GM21723 (cell line): ENCODE results near the gene SLC17A9.
A peak's percentile ranks its signal among the peaks of the same experiment; 100 is the strongest.
"Not testable (repeated sequence)": the region's sequence is repeated elsewhere in the genome, so short reads cannot be mapped to it uniquely, and the experiment has no call there.

Source experiments
- ATAC-seq: cut with Tn5 transposase; IDR thresholded peaks from one replicate; pipeline ENCODE4 v1.9.1; 2021; ENCODE audit warnings: mild to moderate bottlenecking, moderate library complexity; ENCODE audit not compliant: unreplicated experiment

Gene SLC17A9

GRCh38 chr20:62920039-62920645 lies 32.4 kb upstream of the SLC17A9 start:
- no peak for ATAC-seq

GRCh38 chr20:62921119-62921687 lies 31.3 kb upstream of the SLC17A9 start:
- no peak for ATAC-seq

GRCh38 chr20:62922451-62922921 lies 30.0 kb upstream of the SLC17A9 start:
- ATAC-seq, result no peak

GRCh38 chr20:62923059-62923668 lies 29.3 kb upstream of the SLC17A9 start:
- not testable (repeated sequence) for ATAC-seq

- ATAC-seq, result no peak
These were observed 28.7 kb upstream of the SLC17A9 start for GRCh38 chr20:62923669-62924441.

GRCh38 chr20:62924442-62925075 lies 27.9 kb upstream of the SLC17A9 start:
- no peak for ATAC-seq

- ATAC-seq, result no peak
These were observed 27.5 kb upstream of the SLC17A9 start for GRCh38 chr20:62925076-62925419.

- ATAC-seq, result peak; percentile 22
These were observed 26.9 kb upstream of the SLC17A9 start for GRCh38 chr20:62925420-62926228.

- ATAC-seq, result peak; percentile 71
These were observed 26.0 kb upstream of the SLC17A9 start, which contains the start of gene DIDO1 for GRCh38 chr20:62926229-62927127. DIDO1 (minus strand) TSS chr20:62926505.

GRCh38 chr20:62927128-62927705 lies 25.3 kb upstream of the SLC17A9 start:
- ATAC-seq, result no peak

GRCh38 chr20:62928246-62928939 lies 24.1 kb upstream of the SLC17A9 start:
- no peak for ATAC-seq

- no peak for ATAC-seq
These were observed 23.4 kb upstream of the SLC17A9 start for GRCh38 chr20:62929051-62929538.

- ATAC-seq, result no peak
These were observed 21.0 kb upstream of the SLC17A9 start for GRCh38 chr20:62931464-62931863.

- no peak for ATAC-seq
These were observed 18.5 kb upstream of the SLC17A9 start for GRCh38 chr20:62933966-62934365.

GRCh38 chr20:62935204-62935967 lies 17.1 kb upstream of the SLC17A9 start:
- no peak for ATAC-seq

GRCh38 chr20:62935968-62936585 lies 16.4 kb upstream of the SLC17A9 start:
- no peak for ATAC-seq
